GM21526 (cell line): ENCODE measurements around the gene SFSWAP.
A peak's percentile ranks its signal among the peaks of the same experiment; 100 is the strongest.
"Not testable (repeated sequence)": the region's sequence is repeated elsewhere in the genome, so short reads cannot be mapped to it uniquely, and the experiment has no call there.

Source experiments
- ATAC-seq: cut with Tn5 transposase; IDR thresholded peaks from one replicate; pipeline ENCODE4 v1.9.1; 2021; ENCODE audit warnings: moderate library complexity; ENCODE audit not compliant: unreplicated experiment, low FRiP score

The SFSWAP gene

DNA sequence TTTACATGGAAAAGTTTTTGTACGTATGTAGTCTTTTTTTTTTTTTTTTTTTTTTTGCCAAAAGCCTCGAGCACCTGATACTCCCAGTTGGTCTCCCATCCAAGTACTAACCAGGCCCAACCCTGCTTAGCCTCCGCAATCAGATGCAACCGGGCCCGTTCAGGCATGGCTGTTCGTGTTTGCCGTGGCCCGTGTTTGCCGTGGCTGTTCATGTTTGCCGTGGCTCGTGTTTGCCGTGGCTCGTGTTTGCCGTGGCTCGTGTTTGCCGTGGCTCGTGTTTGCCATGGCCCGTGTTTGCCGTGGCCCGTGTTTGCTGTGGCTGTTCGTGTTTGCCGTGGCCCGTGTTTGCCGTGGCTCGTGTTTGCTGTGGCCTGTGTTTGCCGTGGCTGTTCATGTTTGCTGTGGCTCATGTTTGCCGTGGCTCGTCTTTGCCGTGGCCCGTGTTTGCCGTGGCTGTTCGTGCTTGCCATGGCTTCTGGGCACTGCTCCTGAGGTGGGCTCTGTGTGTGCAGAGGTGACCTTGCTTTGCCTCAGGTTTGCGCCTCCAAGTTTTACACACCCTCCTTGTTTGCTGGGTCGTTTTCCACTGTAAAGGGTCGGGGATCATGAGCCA is 90.5 kb downstream of the SFSWAP start:
- no peak for ATAC-seq

DNA sequence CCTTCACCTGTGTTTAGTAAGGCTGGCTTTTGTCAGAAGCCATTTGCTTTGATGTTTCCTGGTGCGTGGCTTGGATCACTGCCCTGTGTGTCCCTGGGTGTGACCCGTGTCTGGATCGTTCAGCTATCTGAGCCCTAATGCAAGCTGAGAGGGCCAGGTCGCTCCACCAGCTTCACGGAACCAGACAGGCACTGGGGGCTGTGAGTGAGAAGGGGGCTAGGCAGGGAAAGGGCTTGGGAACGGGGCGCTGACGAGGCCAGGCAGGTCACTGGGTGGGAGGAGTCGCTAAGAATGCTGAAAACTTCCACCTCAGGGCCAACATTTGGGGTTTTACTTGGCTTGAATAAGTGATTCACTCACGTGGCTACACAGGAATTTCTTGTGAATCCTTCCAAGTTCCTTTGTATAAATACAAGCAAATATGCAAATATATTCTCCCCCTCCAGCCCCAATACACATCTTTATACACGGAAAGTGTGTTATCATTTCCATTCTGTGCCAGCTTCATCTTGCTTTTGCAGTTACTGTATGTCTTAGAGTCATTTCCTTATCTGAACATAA is 93.2 kb downstream of the SFSWAP start:
- no peak for ATAC-seq

DNA sequence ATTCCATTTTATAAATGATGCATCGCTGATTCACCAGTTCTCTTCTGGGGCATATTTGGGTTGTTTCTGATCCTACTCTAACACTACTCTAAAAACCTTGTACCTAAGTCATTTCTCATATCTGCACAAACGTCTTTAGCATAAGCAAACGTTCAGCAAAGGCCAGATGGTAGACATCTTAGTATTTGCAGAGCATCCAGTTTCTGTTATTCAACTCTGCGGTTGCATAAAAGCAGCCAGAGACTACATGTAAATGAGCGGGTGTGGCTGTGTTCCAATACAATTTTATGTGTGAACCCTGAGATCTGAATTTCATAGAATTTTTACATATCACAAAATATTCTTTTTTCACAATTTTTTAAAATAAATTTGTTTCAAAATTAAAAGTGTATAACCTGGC is 94.5 kb downstream of the SFSWAP start:
- ATAC-seq = no peak

DNA sequence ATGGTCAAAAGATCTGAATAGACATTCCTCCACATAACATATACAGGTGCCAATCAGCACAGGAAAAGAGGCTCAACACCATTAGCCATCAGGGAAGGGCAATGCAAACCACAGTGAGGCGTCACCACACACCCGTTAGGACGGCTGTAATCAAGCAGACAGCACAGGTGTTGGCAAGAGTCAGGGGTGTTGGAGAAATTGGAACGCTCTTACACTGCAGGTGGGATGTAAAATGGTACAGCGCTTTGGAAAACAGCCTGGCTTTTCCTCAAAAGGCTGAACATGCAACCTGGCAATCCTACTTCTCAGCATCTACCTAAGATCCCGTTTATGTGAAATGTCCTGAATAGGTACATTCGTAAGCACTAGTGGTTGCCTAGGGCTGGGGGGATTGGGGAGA is 95.8 kb downstream of the SFSWAP start:
- ATAC-seq = no peak

DNA sequence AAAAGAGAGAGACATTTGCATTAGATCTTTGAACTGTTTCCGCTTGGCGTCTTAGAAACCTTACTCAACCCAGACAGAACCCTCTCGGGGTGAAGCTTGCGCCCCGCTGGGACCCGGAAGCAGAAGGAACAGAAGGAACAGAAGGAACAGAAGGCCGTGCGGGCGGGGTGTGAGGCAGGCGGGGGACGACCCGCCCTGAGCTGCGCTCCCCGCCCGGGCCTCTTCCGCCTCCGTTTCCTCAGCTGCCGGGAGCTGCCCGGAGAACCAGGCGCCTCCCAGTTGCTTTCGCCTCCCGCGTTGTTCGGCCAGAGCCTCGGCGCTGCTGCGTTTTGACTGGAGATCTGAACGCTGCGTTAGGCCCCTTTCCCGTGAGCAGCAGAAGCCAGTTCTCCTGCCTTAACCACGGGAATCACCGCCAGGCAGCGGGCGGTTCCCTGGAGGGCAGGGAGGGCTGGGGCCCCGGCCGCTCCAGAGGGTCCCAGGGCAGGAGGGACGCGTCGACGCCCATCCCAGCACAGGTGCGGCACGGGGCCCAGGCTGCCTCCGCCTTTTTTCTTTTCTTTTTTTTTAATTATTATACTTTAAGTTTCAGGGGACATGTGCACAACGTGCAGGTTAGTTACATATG is 98.0 kb downstream of the SFSWAP start:
- ATAC-seq = peak; percentile 75

DNA sequence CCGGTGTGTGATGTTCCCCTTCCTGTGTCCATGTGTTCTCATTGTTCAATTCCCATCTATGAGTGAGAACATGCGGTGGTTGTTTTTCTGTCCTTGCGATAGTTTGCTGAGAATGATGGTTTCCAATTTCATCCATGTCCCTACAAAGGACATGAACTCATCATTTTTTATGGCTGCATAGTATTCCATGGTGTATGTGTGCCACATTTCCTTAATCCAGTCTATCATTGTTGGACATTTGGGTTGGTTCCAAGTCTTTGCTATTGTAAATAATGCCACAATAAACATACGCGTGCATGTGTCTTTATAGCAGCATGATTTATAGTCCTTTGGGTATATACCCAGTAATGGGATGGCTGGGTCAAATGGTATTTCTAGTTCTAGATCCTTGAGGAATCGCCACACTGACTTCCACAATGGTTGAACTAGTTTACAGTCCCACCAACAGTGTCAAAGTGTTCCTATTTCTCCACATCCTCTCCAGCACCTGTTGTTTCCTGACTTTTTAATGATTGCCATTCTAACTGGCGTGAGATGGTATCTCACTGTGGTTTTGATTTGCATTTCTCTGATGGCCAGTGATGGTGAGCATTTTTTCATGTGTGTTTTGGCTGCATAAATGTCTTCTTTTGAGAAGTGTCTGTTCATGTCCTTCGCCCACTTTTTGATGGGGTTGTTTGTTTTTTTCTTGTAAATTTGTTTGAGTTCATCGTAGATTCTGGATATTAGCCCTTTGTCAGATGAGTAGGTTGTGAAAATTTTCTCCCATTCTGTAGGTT is 98.8 kb downstream of the SFSWAP start:
- not testable (repeated sequence) for ATAC-seq

DNA sequence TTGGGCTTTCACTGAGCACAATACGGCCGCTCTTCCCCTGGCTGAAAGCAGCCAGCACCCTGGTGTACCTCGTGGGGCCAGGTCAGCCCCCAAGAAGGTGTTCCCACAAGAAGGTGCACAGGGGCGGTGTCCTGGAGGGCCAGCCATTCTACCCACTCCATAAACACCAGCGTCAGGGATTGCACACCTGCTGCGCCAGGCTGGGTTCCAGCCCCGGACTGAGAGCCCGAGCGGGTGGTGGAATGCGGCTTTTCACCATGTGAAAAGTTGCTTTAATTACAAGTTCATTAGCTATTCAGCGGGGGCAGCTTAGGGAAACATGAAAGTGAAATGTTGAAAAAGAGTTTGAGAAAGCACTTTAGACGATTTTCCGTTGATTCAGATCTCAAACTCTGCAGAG is 99.8 kb downstream of the SFSWAP start:
- ATAC-seq = no peak

DNA sequence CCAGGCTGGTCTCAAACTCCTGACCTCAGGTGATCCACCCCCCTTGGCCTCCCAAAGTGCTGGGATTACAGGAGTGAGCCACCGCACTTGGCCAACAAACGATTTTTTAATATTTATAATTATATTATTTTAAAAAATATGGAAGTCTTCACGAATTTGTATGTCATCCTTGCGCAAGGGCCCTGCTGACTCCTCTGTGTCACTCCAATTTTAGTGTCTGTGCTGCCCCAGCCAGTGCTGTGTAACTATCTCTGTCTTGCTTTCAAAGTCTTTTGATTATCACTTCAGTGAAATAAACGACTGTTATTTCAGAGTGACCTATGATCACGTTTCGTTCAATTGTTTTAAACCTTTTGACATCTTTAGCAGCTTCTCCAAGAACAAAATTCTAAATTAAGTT is 104.2 kb downstream of the SFSWAP start:
- no peak for ATAC-seq

DNA sequence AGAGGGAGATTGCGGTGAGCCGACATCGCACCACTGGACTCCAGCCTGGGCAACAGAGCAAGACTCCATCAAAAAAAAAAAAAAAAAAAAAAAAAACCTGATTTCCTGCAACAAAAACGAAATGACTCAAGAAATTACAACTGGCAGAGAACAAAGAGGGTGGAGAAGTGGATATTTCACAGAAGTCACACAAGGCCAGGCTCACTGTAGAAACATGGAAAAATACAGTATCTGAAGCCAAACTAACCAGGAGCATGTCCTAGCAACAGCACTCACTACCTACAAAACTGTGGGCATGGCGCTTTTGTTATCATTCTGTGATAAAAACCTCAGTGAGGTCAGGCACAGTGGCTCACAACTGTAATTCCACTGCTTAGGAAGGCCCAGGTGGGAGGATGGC is 105.6 kb downstream of the SFSWAP start:
- ATAC-seq = no peak

DNA sequence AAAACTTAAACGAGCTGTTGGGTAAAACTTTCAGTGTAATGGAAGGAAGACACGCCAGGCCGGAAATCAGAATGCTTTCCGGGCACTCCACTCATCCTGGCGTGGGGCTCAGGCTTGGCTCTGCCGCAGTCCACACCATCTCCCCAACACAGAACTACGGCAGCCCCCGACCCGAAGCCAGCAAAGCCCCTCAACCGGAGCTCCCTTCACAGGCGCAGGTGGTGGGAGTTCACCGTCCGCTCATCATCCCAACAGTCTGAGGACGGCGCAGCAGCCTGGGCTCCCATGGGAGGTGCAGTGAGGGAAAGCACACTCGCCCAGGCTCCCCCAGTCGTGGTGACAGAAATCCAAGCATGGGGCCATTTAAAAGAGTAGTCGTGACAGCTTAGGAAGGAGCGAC is 106.4 kb downstream of the SFSWAP start:
- ATAC-seq = no peak

DNA sequence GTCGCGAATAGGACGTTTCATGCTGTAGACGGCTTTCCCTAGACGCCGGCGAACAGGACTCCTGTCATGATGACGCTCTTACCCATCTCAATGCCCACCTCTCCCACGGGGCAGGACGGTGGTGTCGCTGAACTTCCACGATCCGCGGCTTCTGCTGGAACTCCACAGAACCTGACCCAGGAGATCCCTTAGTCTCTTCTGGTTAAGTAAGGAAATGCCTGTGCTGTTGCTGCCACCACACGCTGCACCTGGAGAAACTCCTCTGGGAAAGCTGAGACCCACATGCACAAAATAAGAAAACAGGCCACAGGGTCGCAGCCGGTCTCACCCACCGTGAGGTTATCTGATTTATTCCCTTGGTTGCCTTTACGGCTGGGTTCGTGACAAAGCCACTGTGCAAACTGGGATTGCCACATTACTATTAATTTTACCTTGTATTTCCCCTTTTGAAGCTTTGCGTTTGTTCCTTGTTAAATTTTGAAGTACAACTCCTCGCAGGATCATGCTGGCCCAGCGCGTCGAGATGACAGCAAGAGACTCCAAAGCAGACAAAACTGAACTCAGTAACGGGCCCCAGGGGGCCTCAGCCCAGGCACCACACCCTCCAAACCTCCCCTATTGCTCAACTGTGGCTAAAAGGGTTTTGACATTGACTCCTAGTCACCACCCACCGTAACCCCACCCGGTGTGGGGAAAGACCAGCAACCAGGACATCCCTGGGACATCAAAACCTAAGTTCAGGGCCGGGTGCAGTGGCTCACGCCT is 108.1 kb downstream of the SFSWAP start:
- no peak for ATAC-seq

DNA sequence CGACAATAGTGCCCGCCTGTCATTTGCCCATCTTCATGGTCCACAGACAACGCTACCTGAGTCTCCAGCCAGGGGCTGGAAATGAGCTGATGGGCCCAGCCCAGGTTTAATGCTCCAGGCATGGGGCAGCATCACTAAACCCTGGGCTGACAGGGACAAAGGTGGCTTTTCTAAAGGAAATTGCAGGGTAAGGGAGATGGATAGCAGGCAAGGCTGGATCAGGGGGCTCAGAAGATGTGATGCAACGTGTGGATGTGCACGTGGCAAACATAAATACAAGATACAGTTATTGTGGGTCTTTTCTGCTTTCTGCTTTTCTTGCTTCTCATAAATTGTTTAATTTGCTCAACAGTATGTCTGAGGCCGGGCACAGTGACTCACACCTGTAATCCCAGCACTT is 113.6 kb downstream of the SFSWAP start:
- ATAC-seq = no peak

DNA sequence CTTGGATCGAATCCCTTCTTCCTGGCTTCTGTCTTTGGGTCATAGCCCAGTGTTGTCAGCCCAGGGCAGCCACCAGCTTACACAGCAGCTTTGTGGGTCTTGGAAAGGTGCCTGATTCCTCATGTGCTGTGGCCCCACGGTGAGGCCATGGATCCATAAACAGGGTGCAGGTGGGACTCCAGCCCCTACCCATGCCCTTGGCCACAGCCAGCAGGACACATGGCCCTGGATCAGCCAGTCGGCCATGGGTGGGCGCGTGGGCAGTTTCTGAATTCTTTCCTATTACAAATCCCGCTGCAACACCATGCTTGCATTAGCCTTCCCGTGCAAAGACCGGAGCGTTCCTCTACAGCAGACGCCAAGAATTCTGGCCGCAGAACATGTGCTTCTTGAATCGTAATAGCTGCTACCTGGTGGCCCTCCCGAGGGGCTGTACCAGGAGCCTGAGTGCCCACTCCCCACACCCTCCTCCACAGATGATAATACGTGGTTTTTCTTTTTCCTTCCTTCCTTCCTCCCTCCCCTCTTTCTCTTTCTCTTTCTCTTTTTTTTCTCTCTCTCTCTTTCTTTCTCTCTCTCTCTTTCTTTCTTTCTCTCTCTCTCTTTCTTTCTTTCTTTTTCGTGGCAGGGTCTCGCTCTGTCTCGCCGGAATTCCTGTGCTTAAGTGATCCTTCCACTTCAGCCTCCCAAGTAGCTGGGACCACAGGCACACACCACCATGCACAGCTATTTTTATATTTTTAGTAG is 114.4 kb downstream of the SFSWAP start:
- ATAC-seq = no peak

DNA sequence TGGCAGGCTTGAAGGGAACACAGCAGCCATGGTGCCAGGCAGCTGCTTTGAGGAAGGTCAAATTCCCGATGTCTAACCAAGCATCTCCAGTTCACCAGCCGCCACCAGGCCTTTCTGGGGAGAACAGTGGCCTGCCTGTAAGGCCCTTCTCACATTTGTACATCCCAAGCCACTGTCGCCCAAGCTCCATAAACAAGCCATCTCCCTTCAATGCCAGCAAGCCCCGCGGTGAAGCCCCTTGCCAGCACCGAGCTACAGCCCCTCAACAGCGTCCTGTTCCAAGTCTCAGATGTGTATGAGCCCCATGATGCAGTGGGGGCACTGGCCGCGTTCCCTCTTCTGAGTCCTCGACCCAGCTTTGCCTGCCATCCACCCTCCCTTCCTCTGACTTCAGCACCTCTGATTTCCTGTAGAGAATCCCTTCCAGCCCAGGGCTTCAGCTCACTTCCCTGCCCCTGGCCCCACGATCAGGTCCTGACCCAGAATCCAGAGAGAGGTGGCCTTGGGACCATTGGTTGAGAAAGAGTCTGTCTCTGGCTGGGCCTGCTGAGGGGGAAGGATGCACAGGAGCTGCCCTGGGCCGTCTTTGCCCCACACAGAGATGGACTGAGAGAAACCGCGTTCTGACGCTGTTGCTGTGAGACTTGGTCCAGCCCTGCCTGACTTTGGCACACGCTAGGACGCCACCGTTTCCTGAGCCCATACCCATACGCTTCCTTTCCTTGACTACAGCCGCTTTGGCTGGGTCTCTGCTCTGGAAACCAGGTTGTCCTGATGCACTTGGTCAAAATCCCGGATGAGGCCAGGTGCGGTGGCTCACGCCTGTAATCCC is 115.4 kb downstream of the SFSWAP start:
- ATAC-seq = no peak

DNA sequence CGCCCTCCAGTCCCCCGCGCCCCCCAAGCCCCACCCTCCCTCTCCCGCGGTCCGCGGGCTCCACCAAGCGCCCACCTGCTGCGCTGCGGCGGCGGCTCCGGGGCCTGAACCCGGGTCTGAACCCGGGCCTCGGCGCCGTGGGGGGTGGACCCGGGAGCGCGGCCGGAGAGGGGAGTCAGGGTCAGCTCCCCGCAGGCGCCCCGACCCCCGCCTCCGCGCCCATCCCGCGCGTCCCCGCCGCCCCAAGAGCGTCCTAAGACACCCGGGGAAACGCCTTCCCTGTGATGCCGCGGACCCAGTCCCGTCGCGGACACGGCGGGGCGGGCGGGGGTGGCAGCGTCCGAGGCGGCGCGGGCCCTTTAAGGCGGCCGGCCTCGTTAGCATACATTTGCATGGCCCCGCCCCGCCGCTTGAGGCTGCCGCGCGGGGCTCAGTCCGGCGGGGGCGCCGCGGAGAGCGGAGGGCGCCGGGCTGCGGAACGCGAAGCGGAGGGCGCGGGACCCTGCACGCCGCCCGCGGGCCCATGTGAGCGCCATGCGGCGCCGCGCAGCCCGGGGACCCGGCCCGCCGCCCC is 117.2 kb downstream of the SFSWAP start, which contains the start of gene MMP17:
Gene MMP17 (plus strand): TSS at position 433 of the 574 bp plus-strand sequence. CDS start 102 bp downstream, at position 535.
- ATAC-seq = peak; percentile 47

DNA sequence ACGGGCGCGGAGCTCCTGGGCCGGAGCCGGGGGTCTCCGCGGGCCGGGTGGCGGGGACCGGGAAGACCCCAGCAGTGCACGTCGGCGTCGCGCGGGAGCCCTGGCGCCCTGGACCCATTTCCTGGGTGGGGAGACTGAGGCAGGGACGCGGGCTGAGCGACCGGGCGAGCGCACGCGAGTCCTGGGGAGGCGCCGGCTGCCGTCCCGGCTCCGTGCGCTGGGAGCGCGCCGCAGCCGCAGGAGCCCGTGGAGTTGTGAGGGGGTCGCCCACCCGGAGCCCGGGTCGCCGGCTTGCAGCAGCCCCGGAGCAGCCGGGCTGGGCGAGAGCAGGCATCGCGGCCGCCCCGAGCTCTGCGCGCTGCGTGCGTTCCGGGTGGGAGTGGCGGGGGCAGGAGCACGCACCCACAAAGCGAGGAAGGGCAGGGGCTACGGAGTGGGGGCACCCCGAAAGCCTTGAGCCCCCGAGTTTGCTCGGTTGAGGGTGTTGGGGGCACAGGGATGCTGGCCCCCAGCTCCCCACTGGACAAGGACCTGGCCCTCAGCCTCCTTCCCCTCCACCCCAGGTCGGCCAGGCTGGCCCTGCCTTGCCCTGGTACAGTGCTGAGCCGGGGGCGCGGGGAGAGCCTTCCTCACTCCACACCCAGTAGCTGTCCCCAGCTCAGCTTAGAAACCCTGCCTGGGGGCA is 117.9 kb downstream of the SFSWAP start:
- no peak for ATAC-seq

DNA sequence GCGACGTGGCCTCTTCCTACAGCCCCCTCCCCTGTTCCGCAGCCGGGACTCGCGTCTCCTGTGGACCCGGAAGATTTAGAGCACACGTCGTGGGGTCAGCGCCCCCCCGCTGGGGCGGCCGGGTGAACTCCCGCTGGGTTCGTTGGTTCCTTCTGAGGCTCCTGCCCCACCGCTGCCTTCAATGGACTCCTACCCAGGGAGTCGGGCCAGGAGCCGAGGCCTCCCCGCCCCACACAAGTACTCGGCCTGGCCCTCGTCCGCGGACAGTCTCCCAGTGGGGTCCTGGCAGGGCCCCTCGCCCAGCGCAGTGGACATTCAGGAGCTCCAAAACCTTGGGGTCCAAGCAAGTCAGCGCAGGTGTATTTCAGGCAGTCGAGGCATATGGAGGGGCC is 118.5 kb downstream of the SFSWAP start:
- ATAC-seq = no peak

DNA sequence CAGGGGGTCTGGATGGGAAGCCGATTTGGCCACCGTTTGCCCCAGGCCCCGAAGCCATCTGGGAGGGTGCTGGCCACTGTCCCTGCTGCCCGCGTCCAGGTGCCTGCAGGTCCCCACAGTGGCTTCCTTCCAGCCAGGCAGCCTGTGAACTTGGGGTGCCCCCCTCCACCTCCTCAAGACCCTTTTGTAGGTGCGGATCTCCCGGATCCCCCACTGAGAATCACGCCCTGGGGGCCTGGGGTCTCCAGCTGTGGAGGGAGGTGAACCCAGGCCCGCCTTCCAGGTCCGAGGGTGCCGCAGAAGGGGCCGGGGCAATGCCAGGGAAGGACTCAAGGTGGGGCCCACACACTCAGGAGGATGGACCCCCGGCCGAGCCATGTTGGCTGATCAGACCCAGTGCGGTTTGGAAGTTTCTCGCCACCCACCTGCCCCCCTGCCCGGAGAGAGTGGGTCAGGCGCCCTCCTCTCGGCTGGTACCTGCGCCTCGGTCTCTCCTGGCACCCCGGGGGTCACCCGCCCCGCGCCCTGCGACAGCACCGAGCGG is 119.0 kb downstream of the SFSWAP start:
- no peak for ATAC-seq
